ENCODE results near the gene BFAR.
A peak's percentile ranks its signal among the peaks of the same experiment; 100 is the strongest.
"Not testable (repeated sequence)": the region's sequence is repeated elsewhere in the genome, so short reads cannot be mapped to it uniquely, and the experiment has no call there.

The BFAR gene

DNA sequence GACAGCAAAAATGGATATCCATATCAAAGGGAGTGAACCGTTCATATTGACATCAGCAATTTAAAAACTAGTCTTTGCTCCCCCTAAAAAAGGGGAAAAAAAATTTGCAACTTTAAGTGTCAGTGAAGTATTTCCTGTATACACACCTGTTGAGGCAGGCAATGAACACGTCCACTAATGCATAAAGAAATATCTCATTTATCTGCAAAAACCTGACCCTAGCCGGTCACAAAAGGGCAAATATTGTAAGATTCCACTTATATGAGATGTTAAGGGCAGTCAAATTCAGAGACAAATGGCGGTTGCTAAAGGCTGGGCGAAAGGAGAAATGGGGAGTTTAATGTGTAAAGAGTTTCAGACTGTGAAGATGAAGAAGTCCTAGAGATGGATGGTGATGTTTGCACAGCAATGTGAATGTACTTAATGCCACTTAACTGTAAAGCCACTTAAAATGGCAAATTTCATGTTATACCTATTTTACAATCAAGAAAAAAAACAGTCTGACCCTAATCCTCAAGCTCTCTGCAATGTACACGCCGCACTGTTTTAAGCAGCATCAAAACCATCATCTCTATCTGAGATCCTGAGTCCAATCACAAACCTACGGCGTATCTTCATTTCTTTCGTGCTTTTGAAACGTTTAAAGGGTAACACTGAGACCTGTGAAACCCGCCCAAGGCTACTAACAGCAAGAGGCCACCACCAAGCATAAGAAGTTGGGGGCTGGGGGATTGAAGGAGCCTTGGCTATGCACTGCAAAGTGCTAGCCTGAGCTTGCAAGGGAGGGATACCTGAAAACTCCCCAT is 3.7 kb upstream of the BFAR start:
- no peak for TF ChIP-seq CTCF (IDR thresholded peaks at IDR 0.05; ENCODE audit: extremely low read depth, missing control alignments)

GRCh38 chr16:14629612-14629918 is 3.2 kb upstream of the BFAR start:
- TF ChIP-seq CTCF (IDR thresholded peaks at IDR 0.05; ENCODE audit: extremely low read depth, missing control alignments): no peak
- DNase-seq (ENCODE audit: low spot score): peak; percentile 23

More for the DNA sequence above, 3.7 kb upstream of the BFAR start:
- DNase-seq (ENCODE audit: low spot score): no peak

DNA sequence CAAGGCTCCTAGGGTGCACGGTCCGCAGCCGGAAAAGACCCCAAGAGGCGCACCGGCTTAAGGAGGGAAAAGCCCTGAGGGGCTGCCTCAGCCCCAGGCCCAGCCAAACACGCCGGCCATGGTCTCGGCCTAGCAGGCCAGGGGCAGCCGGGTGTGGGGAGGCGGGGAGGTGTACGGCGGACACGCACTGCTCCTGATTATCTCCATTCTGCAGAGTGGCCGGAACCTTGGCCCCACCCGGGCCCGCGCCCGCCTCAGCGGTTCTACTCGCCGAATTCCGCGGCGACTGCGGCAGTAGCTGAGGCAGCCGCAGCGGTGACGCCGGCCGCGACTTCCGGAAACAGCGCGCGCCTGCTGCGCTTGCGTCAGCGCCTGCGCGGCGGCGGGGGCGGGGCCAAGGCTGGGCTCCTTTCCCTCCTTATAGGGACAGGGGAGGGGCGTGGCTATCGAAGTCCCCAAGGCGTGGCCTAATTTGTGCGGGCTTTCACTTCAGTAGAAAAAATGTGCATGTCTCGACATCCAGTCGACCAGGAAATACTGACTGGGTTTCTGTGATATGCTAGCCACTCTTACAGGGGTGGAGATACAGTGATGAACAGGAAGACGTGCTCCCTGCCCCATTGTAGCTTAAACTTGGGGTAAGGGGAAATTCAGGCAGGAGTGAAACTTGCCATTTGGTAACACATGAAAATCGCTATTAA is 2.7 kb upstream of the BFAR start, which contains the start of gene PARN:
TSS of gene PARN (minus strand) at position 342 of the 701 bp plus-strand sequence. CDS start at position 207, 135 bp downstream.
- peak; percentile 98 for DNase-seq (ENCODE audit: low spot score)

DNA sequence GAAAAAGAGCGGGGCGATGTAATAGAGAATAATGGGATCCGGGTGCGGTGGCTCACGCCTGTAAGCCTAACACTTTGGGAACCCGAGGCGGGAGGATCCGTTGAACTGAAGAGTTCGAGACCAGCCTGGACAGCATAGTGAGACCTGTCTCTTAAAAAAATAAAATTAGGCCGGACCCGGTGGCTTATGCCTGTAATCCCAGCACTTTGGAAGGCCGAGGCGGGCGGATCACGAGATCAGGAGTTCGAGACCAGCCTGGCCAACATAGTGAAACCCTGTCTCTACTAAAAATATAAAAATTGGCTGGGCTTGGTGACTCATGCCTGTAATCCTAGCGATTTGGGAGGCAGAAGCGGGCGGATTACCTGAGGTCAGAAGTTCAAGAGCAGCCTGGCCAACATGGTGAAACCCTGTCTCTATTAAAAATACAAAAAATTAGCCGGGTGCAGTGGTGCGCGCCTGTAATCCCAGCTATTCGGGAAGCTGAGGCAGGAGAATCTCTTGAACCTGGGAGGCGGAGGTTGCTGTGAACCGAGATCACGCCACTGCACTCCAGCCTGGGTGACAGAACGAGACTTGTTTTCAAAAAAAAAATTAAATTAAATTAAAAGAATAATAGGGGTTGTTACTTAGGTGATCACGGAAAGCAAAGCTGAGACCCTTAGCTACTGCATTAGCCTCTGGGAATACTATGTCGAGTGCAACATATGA is 2.0 kb upstream of the BFAR start:
- not testable (repeated sequence) for DNase-seq (ENCODE audit: low spot score)

More for the DNA sequence above, 2.7 kb upstream of the BFAR start, which contains the start of gene PARN:
- TF ChIP-seq CTCF (IDR thresholded peaks at IDR 0.05; ENCODE audit: extremely low read depth, missing control alignments): no peak

DNA sequence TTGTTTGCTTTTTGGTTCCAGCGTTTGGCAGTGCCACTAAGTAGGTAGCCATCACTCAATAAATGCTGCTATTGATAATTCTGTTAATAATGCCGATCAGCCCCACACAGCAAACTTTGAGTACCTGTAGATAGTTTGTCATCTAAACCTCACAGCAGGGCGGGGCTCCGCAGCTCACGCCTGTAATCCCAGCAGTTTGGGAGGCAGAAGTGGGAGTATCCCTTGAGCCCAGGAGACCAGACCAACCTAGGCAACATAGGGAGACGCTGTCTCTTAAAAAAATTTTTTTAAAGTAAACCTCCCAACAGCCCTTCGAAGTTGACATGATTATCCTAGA is 1.6 kb downstream of the BFAR start:
- DNase-seq (ENCODE audit: low spot score): no peak
- no peak for TF ChIP-seq CTCF (IDR thresholded peaks at IDR 0.05; ENCODE audit: extremely low read depth, missing control alignments)

DNA sequence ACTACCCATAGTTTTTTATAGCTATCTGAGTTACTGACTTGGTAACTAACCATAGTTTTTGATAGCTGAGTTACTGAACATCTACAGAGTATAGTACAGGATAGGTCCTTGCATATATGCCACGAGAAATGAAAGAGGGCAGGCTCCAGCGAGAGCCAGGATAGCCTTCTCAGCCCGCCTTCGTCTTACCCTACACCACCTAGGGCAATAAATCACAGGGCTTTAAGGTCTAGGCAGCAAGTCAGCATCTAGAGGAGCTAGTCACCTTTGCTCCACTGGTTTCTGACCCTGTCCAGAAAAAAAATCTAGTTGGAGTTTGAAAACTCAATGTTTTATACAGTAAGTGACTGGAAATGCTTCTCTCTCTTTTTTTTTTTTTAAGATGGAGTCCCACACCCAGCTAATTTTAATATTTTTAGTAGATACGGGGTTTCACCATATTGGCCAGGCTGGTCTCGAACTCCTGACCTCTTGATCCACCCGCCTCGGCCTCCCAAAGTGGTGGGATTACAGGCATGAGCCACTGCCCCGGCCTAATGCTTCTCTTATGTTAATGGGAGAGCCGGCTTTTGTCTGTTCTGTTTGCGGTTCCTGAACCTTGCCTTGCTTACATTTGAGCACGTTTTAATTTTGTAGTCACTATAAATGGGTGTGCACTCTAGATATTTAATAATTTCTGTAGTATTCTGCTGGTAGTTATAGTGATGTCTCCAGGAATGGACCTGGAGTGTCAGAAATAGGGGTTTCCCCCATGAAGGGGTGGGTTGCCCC is 2.8 kb downstream of the BFAR start:
- DNase-seq (ENCODE audit: low spot score): no peak
- no peak for TF ChIP-seq CTCF (IDR thresholded peaks at IDR 0.05; ENCODE audit: extremely low read depth, missing control alignments)

DNA sequence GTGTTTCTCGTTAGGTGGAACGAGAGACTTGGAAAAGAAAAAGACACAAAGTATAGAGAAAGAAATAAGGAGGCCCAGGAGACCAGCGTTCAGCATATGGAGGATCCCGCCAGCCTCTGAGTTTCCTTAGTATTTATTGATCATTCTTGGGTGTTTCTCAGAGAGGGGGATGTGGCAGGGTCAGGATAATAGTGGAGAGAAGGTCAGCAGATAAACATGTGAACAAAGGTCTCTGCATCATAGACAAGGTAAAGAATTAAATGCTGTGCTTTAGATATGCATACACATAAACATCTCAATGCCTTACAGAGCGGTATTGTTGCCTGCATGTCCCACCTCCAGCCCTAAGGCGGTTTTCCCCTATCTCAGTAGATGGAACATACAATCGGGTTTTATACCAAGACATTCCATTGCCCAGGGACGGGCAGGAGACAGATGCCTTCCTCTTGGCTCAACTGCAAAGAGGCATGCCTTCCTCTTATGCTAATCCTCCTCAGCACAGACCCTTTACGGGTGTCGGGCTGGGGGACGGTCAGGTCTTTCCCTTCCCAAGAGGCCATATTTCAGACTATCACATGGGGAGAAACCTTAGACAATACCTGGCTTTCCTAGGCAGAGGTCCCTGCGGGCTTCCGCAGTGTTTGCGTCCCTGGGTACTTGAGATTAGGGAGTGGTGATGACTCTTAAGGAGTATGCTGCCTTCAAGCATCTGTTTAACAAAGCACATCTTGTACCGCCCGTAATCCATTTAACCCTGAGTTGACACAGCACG is 3.6 kb downstream of the BFAR start:
- DNase-seq (ENCODE audit: low spot score): not testable (repeated sequence)

DNA sequence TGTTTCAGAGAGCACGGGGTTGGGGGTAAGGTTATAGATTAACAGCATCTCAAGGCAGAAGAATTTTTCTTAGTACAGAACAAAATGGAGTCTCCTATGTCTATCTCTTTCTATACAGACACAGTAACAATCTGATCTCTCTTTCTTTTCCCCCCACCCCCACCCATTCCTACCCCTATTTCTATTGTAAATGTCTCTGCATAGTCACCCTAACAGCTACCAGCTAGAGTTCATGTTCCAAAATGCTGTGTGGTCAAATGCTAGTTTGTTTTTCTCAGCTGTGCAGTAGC is 4.1 kb downstream of the BFAR start:
- not testable (repeated sequence) for DNase-seq (ENCODE audit: low spot score)

Measured in GM20000 (cell line).